GM18499 (cell line): ENCODE results near the gene BIRC7.

Experiments used
- ATAC-seq: cut with Tn5 transposase; IDR thresholded peaks from one replicate; pipeline ENCODE4 v1.9.1; 2021; ENCODE audit warnings: moderate number of reproducible peaks; ENCODE audit not compliant: insufficient read depth, unreplicated experiment

Gene BIRC7, protein sequence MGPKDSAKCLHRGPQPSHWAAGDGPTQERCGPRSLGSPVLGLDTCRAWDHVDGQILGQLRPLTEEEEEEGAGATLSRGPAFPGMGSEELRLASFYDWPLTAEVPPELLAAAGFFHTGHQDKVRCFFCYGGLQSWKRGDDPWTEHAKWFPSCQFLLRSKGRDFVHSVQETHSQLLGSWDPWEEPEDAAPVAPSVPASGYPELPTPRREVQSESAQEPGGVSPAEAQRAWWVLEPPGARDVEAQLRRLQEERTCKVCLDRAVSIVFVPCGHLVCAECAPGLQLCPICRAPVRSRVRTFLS

DNA sequence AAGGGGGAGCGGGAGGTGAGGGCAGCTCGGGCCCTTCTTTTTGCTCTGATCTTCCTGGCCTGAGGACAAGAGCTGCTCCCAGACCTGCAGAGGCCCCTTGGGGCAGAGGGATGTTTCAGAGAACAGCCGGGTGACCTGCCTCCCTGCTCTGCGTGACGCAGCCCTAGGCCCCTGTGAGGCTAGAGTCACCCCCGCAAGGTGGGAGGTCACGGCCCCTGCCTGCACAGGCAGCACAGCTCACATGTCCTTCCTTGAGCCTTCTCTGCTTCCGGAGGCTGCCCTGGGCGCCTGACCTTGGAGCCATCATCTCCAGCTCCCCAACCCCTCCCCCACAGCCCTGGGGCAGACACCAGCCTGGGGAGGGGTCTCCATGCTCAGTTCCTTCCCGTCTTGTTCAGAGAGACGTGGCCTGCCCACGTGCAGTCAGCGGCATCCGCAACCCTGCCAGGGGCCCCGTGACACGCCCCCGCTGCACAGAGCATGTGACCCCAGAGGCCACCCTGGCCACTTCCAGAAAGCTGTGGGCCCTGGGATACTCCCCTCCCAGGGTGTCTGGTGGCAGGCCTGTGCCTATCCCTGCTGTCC is at the start of gene BIRC7:
TSS of gene BIRC7 (plus strand) at position 507 of the 585 bp plus-strand sequence. CDS start 192 bp downstream, outside the sequence.
- ATAC-seq, result no peak

DNA sequence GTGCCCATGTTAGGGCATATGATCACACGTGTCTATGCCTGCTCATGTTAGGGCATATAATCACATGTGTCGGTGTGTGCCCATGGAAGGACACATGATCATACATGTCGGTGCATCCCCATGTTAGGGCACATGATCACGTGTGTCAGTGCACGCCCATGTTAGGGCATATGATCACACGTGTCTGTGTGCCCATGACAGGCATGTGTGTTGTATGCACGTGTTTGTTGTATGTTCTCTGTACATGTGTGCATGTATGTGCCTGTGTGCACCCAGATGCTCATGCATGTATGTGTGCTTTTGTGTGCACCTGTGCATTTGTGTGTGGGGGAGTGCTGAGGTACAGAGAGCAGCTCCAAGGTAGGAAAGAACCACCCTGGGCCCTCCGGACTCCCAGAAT is 49.6 kb upstream of the BIRC7 start:
- no peak for ATAC-seq

DNA sequence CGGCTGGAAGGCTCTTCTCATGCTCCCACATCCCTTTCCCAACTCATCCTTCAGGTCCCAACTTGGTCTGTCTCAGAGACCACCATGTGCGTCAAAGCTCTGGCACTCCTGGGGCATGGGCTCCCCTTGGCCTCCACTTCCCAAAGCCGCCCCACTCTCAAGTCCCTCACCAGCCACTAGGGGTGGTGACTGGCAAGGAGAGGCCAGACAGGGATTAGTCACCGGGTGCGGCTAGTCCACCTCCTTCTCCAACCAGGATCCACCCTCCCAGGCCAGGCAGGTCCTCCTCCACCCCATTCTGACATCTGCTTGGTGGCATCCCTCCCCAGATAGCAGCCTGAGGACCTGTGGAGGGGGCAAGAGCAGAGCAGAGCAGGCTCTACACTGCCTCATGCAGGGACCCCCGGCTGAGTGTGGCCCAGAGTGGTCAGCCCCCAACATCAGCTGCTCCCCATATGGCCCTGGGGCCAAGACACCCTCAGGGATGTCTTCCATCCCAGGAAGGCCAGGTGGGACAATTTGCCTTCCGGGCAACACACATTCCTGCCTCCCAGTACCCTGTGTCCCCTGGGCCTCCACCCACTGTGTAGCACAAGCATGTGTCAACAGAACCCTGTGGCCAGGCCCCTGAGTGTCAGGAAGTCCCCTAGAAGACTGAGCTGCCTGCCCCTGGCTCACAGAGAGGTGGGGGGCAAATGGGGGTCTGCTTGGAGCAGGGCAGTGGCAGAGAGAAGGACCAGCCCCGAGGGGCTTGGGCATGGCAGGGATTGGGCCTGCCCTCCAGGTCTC is 49.0 kb upstream of the BIRC7 start:
- ATAC-seq, result no peak

DNA sequence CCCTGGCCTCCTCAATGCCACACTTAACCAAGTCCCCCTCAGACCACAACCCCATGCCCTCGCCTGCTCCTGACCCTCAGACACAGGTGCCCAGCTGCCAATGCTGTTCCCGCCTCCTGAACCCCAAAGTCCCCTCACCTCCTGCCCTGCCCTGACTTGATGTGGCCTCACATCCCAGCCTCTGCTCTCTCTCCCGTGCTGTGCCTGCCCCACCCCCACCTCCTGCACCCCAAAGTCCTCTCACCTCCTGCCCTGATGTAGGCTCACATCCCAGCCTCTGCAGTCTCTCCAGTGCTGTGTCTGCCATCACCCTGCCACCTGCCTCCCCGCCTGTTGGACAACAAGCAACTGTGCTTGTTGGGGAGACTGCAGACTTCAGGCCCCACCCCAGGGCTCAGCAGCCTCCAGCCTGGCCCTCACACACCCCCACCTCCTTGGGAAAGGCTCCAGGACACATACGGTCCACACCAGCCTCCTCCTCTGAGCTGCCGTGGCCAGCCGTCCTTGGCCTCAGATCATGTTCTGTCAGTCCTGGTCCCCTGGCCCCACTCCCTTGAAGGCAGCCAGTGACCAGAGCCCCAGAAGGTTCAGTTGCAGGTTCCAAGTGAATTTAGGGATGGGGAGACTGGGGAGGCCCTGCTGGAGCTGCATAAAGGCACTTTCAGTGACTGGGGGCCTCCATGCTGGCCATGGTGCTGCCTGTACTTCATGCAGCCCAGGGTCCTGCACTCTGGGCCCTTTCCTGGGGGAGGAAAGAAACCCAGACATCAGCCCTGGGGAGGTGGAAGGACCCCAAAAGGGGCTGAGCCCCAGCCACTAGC is 48.2 kb upstream of the BIRC7 start:
- no peak for ATAC-seq

DNA sequence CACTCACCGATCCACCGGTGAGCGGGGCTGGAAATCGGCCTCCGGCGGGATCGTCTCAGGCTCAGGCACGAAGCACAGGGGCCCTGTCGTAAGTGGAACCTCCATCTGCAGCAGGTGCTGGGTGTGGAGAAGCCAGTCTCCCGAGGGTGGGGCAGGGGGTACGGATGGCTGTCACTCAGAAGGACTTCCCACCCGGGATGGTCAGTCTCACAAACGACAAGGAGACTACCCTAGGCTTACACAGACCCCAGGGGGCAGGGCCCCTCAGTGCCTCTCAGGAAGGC is 47.6 kb upstream of the BIRC7 start:
- no peak for ATAC-seq

DNA sequence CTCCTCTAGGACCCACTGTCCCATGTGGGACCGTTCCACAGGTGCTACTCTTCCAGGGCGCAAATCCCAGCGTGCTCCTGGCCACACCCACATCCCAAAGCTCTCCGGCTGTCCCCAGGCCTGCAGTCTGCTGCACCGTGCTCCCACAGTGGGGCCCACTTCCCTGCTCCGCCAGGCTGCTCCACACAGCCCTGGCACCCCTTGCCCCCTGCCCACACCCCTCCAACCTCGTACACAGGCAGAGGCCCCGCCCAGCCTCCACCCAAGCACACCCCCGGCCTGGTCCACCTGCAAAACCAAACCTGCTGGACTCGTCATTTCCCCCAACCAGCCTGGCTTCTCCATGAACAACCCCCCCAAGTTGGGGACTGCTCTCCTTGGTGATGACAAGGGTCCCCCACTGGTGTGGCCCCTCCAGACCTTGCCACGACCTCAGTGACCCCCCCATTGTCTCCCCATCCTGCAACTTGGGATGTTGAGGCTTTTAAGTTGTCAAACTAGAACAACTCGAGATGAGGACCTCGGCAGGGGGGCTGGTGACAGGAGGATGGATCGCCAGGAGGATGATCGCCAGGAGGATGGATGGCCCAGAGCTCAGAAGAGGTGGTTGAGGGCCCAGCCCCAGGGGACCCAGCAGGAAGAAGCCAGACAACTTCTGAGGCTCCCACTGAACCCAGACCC is 46.9 kb upstream of the BIRC7 start:
- no peak for ATAC-seq

DNA sequence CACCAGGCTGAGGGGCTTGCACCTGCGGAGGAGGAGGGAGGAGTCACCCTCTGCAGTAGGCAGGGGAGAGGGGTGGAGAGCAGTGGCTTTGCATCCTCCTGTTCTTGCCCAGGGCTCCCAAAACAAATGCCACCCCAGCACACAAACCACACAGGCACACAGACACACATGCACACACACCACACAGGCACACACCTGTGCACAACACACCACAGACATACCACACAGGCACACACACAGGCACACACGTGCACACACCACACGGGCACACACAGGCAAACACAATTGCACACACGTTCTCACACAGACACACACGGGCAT is 46.4 kb upstream of the BIRC7 start:
- no peak for ATAC-seq

DNA sequence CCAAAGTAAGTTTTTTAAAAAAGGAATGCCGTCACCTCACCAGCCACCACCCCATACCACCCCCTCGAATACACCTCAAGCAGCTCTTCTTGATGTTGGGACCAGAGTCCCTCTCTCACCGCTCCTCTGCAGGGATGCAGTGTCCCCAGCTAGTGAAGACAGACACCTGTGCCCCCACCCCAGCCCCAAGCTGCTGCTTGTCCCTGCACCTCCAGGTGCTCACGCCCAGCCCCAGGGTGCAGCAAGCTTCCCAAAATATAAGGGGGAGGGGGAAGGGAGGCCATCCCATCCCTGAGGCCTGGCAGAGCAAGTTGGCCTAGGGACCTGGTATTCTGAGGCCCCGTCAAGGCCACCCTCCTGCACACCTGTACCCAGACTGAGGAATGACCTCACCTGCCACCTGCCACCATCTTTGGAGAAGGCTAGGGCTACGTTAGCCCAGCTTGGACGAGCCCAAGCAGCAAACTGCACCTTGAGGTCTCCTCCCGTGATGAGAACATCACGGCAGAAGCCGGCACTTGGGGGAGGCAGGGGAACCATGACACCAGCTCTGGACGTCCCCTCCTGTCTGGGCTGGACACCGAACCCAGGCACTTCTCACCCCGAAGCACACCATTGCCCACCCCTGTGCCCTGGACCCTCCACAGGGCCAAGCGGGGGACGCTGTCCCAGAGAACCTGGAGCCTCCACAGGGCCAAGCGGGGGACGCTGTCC is 45.7 kb upstream of the BIRC7 start:
- ATAC-seq, result no peak

DNA sequence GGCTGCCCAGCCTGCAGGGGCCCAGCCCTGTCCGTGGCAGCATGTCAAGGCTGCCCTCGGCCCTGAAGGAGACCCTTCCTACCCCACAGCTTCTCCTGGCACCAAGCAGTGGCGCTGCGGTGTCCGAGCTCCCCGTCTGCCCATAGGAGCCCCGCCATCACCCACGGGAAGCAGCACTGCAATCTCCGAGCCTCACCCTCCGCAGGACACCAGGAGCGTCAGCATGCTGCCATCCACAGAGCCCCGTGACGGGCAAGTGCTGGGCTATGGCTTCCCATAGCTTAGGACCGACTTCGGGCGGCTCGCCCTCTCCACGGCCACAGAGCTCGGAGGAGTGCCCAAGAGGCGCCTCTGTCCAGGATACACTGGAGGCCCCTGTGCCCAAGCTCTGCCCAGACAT is 44.9 kb upstream of the BIRC7 start:
- no peak for ATAC-seq

DNA sequence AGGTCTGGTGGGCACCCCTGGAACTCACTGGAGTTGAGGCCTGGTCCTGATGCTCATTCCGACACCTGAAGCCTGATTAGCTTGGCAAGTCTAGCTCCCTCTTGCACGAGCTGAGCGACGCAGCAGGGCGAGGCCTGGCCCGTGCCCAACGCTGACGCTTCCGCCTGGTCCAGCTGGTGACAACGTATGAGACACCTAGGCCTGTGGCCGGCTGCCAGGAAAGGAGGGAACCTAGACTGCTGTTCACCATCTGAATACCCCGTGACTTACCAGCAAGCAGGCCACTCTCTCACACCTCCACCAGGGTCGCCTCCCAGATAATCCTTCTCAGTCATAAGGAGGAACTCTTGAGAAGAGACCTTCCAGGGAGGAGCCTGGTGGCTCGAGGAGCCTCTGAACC is 44.3 kb upstream of the BIRC7 start:
- no peak for ATAC-seq

DNA sequence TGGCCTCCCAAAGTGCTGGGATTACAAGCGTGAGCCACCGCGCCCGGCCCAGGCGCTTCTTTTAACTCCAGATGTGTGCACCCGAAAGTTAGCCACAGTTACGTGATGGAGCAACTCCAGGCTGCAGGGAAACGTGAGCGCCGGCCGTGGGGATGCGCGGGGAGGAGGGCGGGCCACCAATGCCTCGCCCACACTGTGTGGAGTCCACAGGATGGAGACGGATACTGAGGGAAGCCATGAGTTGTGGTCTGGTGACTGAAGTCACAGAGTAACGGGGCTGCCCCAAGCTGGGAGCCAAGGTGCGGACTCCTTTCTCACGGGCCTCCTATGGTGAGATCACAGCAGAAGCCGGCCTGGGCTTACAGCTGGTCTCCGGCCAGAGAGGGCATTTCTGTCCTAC is 43.0 kb upstream of the BIRC7 start:
- ATAC-seq, result no peak

DNA sequence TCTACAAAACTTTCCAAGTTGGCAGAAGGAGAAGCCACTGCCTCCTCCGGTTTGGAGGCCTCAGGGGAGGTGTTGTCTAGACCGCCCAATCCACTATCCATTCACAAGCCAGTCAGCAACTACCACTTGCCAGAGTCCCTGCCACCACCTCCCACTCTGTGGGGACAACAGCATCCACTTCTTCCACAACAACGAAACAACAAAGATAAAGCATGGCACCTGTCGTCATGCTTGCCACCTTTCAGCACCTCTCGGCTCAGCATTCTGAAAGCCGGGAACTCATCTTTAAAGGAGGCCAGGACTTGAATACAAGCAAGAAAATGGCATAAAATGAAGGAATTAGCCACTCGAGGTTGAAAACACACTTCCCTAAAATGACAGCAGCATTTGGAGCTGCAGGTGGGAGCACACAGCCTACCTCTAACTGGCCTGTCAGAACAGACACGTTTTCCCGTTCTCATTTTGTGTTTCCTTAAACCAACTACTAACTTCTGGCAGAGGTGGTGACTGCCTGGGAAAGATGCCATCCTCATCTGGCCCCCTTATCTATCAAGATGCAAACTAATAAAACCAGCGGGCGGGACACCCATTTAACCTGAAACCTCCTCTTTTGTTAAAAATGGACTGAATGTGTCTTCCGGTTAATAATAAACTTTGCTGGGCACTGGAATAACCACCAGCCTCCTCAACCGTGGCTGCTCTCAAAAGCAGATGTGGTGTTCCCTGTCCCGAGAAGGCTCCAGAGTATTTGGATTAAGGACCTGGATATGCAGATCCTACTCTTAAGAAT is 41.5 kb upstream of the BIRC7 start:
- ATAC-seq, result no peak

DNA sequence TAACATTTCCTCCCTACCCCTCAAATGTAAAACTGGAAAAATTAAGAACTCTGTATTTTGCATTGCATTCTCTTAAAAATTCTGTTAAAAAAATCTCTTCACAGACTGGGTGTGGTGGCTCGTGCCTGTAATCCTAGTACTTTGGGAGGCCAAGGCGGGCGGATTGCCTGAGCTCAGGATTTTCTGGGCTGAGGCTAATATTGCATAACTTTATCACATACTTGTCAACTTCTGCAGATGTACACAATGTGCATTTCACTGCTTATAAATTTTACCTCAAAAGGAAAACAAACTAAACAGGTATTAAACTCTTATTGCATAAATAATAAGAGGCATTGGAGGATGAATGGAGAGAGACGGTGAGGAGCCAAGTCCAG is 40.9 kb upstream of the BIRC7 start:
- ATAC-seq, result no peak

DNA sequence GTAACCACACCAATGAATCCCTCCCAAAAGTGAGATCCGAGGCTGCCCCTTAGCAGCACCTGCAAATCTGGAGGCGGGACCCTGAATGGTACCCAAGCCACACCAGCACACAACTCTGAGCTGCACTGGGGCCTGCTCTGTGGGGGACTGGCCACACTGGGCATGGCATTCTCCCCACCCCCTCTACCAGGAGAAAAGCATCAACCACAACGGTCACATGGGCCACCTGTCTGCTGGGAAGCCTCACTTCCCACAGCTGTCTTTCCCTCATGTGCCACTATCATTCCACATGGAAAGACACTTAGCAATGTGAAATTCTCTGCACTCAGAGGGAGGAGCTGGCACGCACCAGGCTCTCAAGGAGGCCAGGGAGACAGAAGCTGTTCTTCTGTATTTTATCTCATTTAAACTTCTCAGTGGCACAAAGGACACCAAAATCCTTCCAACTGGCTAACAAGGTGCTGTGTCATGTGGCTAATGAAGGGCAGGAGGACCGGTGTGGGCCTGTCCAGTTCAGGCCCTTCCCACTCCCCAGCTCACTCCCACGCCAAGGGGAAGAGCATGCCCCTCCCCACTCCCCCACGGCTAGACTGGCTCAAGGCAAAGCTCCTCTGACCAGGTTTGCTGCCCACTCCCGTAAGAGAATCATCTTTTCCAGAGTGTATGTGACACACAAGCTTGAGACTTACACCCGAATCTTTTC is 38.8 kb upstream of the BIRC7 start:
- ATAC-seq, result no peak

DNA sequence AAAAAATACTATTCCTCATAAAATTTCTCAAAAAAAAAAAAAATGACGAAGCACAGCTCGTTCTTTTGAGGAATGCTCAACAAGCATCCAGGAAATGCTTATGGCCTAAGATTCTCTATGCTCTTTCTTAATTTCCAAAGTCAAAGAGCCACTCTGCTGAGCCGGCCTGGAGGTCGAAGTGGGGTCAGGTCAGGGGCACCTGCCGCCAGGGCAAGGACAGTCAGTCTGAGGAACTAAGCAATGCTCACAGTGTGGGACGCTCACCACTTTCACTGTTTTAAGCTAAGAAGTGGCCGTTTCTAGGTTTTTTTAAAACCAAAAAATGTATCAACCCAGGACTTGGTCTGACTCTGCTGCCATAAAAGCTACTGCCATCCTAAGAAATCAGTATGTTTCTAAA is 37.1 kb upstream of the BIRC7 start:
- ATAC-seq, result no peak

DNA sequence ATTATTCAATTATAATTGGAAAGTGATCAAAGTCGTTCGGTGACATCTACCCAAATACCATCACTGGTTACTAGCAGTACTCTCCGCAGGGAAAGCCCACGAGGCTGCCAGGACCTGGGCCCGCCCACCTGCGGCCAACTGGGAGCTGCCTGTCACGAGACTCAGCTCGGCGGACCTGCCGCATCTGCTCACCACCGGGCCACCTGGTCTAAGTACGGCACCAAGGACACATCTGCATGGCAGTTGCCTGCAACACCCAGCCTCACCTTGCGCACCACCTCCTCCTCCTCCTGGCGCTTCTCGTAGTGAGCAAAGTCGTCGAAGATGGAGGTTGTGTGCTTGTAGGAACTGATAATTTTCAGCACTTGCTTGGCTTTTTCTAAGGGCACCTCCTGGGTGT is 33.7 kb upstream of the BIRC7 start:
- no peak for ATAC-seq

DNA sequence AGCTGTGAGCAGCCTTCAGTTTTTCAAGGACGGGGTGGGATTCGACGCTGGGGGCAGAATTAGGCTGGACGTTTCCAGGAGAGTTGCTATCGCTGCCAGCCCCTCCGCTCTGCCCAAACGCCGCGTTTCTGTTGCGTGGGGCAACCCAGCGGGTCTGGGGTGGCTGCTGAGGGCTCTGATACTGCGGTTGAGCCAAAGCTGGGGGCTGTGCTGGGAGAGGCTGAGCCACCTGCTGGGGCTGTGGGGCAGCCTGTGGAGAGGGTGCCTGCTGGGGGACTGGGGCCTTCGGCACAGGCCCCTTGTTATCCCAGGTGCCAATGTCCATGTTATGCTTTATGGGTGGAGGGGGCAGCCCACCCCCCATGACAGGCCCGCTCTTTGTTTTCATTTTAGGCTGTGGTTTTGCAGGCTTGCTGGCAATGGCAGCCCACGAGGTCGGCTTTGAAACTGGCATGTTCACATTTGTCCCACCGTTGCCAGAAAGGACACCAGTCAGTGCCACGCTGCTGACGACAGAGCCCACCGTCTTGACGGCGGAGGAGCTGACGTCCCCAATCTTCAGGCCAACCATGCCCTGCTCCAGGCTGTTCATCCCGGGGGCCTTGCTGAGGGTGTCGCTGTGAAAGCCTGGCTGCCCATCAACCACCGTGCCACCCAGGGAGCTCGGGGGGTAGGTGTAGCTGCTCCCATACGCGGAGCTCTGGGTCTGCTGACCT is 32.7 kb upstream of the BIRC7 start:
- ATAC-seq, result no peak

DNA sequence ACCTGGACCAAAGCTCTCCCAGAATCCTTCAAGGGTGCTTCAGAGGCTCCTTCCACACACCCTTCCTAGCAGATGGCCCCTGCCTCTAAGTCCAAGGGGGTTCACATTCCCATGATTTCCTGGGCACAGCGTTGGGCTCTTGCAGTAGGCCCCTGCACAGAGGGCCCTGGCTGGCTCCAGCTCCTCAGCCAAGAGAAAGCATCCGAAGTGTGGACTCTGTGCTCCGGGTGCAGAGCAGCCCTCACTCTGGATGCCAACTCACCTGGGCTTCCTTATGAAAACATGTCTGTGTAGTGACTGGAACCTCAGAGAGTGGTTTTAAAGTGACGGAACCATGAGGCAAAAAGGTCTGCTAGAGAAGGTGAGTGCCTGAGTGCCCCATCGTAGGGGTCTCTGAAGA is 31.3 kb upstream of the BIRC7 start:
- ATAC-seq, result no peak
